H1 (cell line): Measurements from ENCODE around the gene ETF1. TPM values are rescaled to one million over a fixed set of nuclear protein-coding genes. Genes with fewer than 3 reads are reported as not detected.

Experiments used
- CTCF ChIA-PET: fragments of 300-600 bp; sonication (Branson Sonifier 250); formaldehyde crosslinking; loops from one replicate; lab custom pipeline; 2021; ENCODE audit not compliant: partially characterized antibody; lab: Charles Lee
- POLR2A ChIA-PET: fragments of 300-600 bp; sonication (Branson Sonifier 250); formaldehyde crosslinking; loops from one replicate; lab custom pipeline; 2021; ENCODE audit warnings: inconsistent platforms; ENCODE audit not compliant: partially characterized antibody; lab: Charles Lee
- DNase-seq, 2 experiments: peaks; one replicate each; pipeline versions ENCODE4 v3.0.0 to v3.0.0-alpha.2; 2010 to 2022; ENCODE audit warnings: low spot score in 2 of 2, low read depth in 1 of 2, mixed read lengths in 1 of 2
- FAIRE-seq: peaks from 2 replicates; lab custom pipeline; 2011; peaks lifted over from hg19 to GRCh38; lab: Jason Lieb, UNC
- H2AFZ ChIP-seq: 2 replicates; pipeline ENCODE4 v1.8.1; 2012; ENCODE audit warnings: low read length, inconsistent platforms
- H2AK5ac ChIP-seq: 2 replicates; pipeline ENCODE4 v1.6.1; 2013; ENCODE audit warnings: low read depth, low read length
- H2BK120ac ChIP-seq: replicated peaks from 2 replicates; pipeline ENCODE3; 2013; ENCODE audit warnings: low read depth, low read length, inconsistent platforms
- H2BK12ac ChIP-seq: 2 replicates; pipeline ENCODE4 v1.6.1; 2013; ENCODE audit warnings: low read depth, low read length
- H2BK15ac ChIP-seq: 2 replicates; pipeline ENCODE4 v1.6.1; 2013; ENCODE audit warnings: low read length
- H2BK20ac ChIP-seq: 2 replicates; pipeline ENCODE4 v1.6.1; 2013; ENCODE audit warnings: low read length
- H2BK5ac ChIP-seq: 2 replicates; pipeline ENCODE4 v1.6.1; 2013; ENCODE audit warnings: low read depth, low read length
- H3K14ac ChIP-seq: 2 replicates; pipeline ENCODE4 v1.6.1; 2013; ENCODE audit warnings: inconsistent platforms; ENCODE audit not compliant: insufficient read length
- H3K18ac ChIP-seq: 2 replicates; pipeline ENCODE4 v1.6.1; 2013; ENCODE audit warnings: low read length; ENCODE audit errors: extremely low read depth
- H3K23ac ChIP-seq: 2 replicates; pipeline ENCODE4 v1.6.1; 2013; ENCODE audit warnings: inconsistent platforms; ENCODE audit not compliant: insufficient read length
- H3K23me2 ChIP-seq: 2 replicates; pipeline ENCODE4 v1.6.1; 2013; ENCODE audit warnings: low read depth, low read length
- H3K27ac ChIP-seq: 2 replicates; pipeline ENCODE4 v1.6.1; 2011; ENCODE audit warnings: low read depth, low read length, inconsistent platforms
- H3K27me3 ChIP-seq, 4 experiments: replicated peaks in 1 of 4; 1 replicate in 1 of 4; 2 replicates in 3 of 4; pipeline versions ENCODE4 v1.6.1 to v1.8.1; 2011 to 2013; ENCODE audit warnings: low read length in 3 of 4, mild to moderate bottlenecking in 3 of 4, inconsistent platforms in 2 of 4, mixed read lengths in 2 of 4, moderate library complexity in 1 of 4; ENCODE audit not compliant: control insufficient read depth in 3 of 4, insufficient read depth in 3 of 4; ENCODE audit errors: extremely low read depth in 1 of 4
- H3K36me3 ChIP-seq, 4 experiments: 2 replicates each; pipeline versions ENCODE4 v1.6.1 to v1.8.1; 2011 to 2013; ENCODE audit warnings: mild to moderate bottlenecking in 4 of 4, low read length in 3 of 4, moderate library complexity in 2 of 4, control low read depth in 1 of 4, inconsistent platforms in 1 of 4; ENCODE audit not compliant: insufficient read depth in 4 of 4, control insufficient read depth in 2 of 4
- H3K4ac ChIP-seq: replicated peaks from 2 replicates; pipeline ENCODE3; 2013; ENCODE audit warnings: low read length, low read depth, mixed read lengths, inconsistent platforms; ENCODE audit not compliant: insufficient read length
- H3K4me1 ChIP-seq, 4 experiments: replicated peaks in 1 of 4; 1 replicate in 1 of 4; 2 replicates in 3 of 4; pipeline versions ENCODE4 v1.6.1 to v1.8.1; 2011 to 2013; ENCODE audit warnings: low read length in 3 of 4, inconsistent platforms in 2 of 4, mixed read lengths in 1 of 4; ENCODE audit not compliant: insufficient read depth in 4 of 4, control insufficient read depth in 3 of 4
- H3K4me2 ChIP-seq, 2 experiments: 2 replicates each; pipeline versions ENCODE4 v1.6.1 to v1.8.1; 2011 to 2013; ENCODE audit warnings: low read depth in 2 of 2, low read length in 2 of 2, control low read depth in 1 of 2, inconsistent platforms in 1 of 2, mild to moderate bottlenecking in 1 of 2; ENCODE audit not compliant: insufficient read depth in 1 of 2
- H3K4me3 ChIP-seq, 4 experiments: fragments of 200-600, 300-600 bp in 1 of 4; sonication (generic), shearing (Covaris generic), sonication (Bioruptor Twin) in 1 of 4; 2 replicates each; pipeline versions ENCODE4 v1.5.1 to v1.8.1; 2011 to 2016; ENCODE audit warnings: low read length in 4 of 4, low read depth in 3 of 4, control low read depth in 2 of 4, inconsistent platforms in 2 of 4, mild to moderate bottlenecking in 2 of 4, mixed read lengths in 1 of 4, moderate library complexity in 1 of 4; ENCODE audit not compliant: insufficient read depth in 2 of 4; ENCODE audit errors: extremely low read depth in 1 of 4
- H3K56ac ChIP-seq: replicated peaks from 2 replicates; pipeline ENCODE3; 2013; ENCODE audit warnings: low read depth, mild to moderate bottlenecking, mixed read lengths, low read length, inconsistent platforms; ENCODE audit not compliant: insufficient read length
- H3K79me1 ChIP-seq: 2 replicates; pipeline ENCODE4 v1.6.1; 2013; ENCODE audit warnings: low read depth, low read length, control low read depth
- H3K79me2 ChIP-seq, 2 experiments: 2 replicates each; pipeline versions ENCODE4 v1.6.1 to v1.8.1; 2012 to 2013; ENCODE audit warnings: low read length in 2 of 2, mild to moderate bottlenecking in 2 of 2, inconsistent platforms in 1 of 2; ENCODE audit not compliant: insufficient read depth in 2 of 2, control insufficient read depth in 1 of 2
- H3K9ac ChIP-seq, 4 experiments: replicated peaks in 1 of 4; 1 replicate in 1 of 4; 2 replicates in 3 of 4; pipeline versions ENCODE4 v1.6.1 to v1.8.1; 2011 to 2013; ENCODE audit warnings: low read depth in 3 of 4, low read length in 3 of 4, control low read depth in 2 of 4, mild to moderate bottlenecking in 2 of 4, moderate library complexity in 2 of 4, inconsistent platforms in 1 of 4; ENCODE audit errors: extremely low read depth in 1 of 4
- H3K9me3 ChIP-seq, 2 experiments: 2 replicates each; pipeline versions ENCODE4 v1.6.1 to v1.8.1; 2012 to 2013; ENCODE audit warnings: mild to moderate bottlenecking in 2 of 2, moderate library complexity in 2 of 2, control low read depth in 1 of 2, inconsistent platforms in 1 of 2, low read depth in 1 of 2, low read length in 1 of 2, mixed read lengths in 1 of 2; ENCODE audit not compliant: insufficient read depth in 2 of 2
- H4K20me1 ChIP-seq, 2 experiments: replicated peaks in 1 of 2; 2 replicates each; pipeline versions ENCODE3 to v1.8.1; 2011 to 2013; ENCODE audit warnings: inconsistent platforms in 2 of 2, low read length in 2 of 2, mild to moderate bottlenecking in 1 of 2; ENCODE audit not compliant: insufficient read depth in 2 of 2, control insufficient read depth in 1 of 2
- H4K5ac ChIP-seq: 2 replicates; pipeline ENCODE4 v1.6.1; 2013; ENCODE audit warnings: low read length, low read depth, mixed read lengths, inconsistent platforms; ENCODE audit not compliant: insufficient read length
- H4K8ac ChIP-seq: 2 replicates; pipeline ENCODE4 v1.8.0; 2013; ENCODE audit warnings: mild to moderate bottlenecking, moderate library complexity, low read length, inconsistent platforms; ENCODE audit not compliant: insufficient read depth; ENCODE audit errors: extremely low read depth
- H4K91ac ChIP-seq: replicated peaks from 2 replicates; pipeline ENCODE3; 2013; ENCODE audit warnings: low read length, mixed read lengths, inconsistent platforms; ENCODE audit not compliant: insufficient read length
- E2F6 ChIP-seq: IDR thresholded peaks from 2 replicates; pipeline ENCODE4 v1.6.1; 2012; ENCODE audit warnings: inconsistent platforms
- MAX ChIP-seq: IDR thresholded peaks from 2 replicates; pipeline ENCODE4 v1.6.1; 2012; ENCODE audit warnings: inconsistent platforms
- ZNF274 ChIP-seq: IDR thresholded peaks from 2 replicates; pipeline ENCODE4 v1.7.0; 2012; ENCODE audit warnings: low read length, borderline replicate concordance; ENCODE audit errors: extremely low read depth
- WGBS, 2 experiments: shearing (Covaris generic) in 1 of 2; methylation state at CpG; one replicate each; pipeline versions ENCODE4 v1.1.6 to v1.1.7; 2013 to 2015; ENCODE audit warnings: low lambda C conversion rate in 2 of 2, mixed read lengths in 2 of 2, inconsistent platforms in 1 of 2, low coverage in 1 of 2, missing lambda C conversion rate in 1 of 2; ENCODE audit not compliant: insufficient replicate concordance in 2 of 2, insufficient coverage in 1 of 2, insufficient read length in 1 of 2; ENCODE audit errors: extremely low coverage in 1 of 2, missing lambda C conversion rate in 1 of 2; 5-methylcytosine and 5-hydroxymethylcytosine counted together
- polyA plus RNA-seq, 7 experiments: library from polyadenylated mRNA; depleted of rRNA in 3 of 7; stranded (reverse) in 5 of 7; unstranded in 2 of 7; fragments of >200 nt in 5 of 7; fragments of 200-250 nt in 2 of 7; gene quantifications; 1 replicate in 5 of 7; 2 replicates in 1 of 7; 4 replicates in 1 of 7; pipeline versions ENCODE4 v1.2.1 to v1.2.3, GENCODE V29; 2011 to 2013; ENCODE audit warnings: missing spikeins in 2 of 7, mixed read lengths in 2 of 7
- total RNA-seq: library from RNA; stranded (reverse); fragmentation: NEBNext Ultra II Directional; extraction: Animal tissue kit (Norgen Biotek cat#: 25700); gene quantifications from 2 replicates; pipeline ENCODE4 v1.2.1, GENCODE V29; 2021

ETF1 gene
- total and polyA plus RNA-seq, 2 of the 8 experiments (the other 6 are each of a cell fraction or from before 2014, with no cell fraction given) = 50.5 to 168 TPM

- DNase-seq (no peak), FAIRE-seq (no peak)
- no peak overlapping the region for H2BK12ac ChIP-seq
- ChIA-PET POLR2A (interaction anchor here (0.7 to 6.7 kb wide), 4 partner anchors 8 to 186 kb away, joined by 3 to 56 read pairs (median 3); partner anchors contain the start of gene HSPA9), CTCF (interaction anchor here (0.9 to 1.4 kb wide), 2 partner anchors 35 to 66 kb away, joined by 3 read pairs; no protein-coding TSS in a partner anchor)
- no peak overlapping the region for H3K4me2 ChIP-seq
- no peak overlapping the region for H3K9ac ChIP-seq
- H4K20me1 ChIP-seq = no peaks in the 10 kb centered on the region
- no peak overlapping the region for H4K91ac ChIP-seq
- no peak overlapping the region for H3K14ac ChIP-seq
- no peak overlapping the region for H3K27ac ChIP-seq
- no peak overlapping the region for H3K23ac ChIP-seq
- no peaks in the 10 kb centered on the region for H3K27me3 ChIP-seq
- H3K18ac ChIP-seq = no peak overlapping the region
- H2BK120ac ChIP-seq = no peak overlapping the region
- H3K4me3 ChIP-seq = no peak overlapping the region
- no peaks in the 10 kb centered on the region; a peak in 1 of 4 replicates for H3K9me3 ChIP-seq
- H3K4me1 ChIP-seq = no peaks in the 10 kb centered on the region
- H2BK20ac ChIP-seq = no peak overlapping the region
- H2BK15ac ChIP-seq = no peak overlapping the region
- no peak overlapping the region for H2AFZ ChIP-seq
- no peak overlapping the region for H3K56ac ChIP-seq
- no peak overlapping the region for H2BK5ac ChIP-seq
- no peak overlapping the region for H2AK5ac ChIP-seq
- H3K79me2 ChIP-seq = no peaks in the 10 kb centered on the region
- H3K36me3 ChIP-seq = no peaks in the 10 kb centered on the region
- H3K79me1 ChIP-seq = no peaks in the 10 kb centered on the region
- H3K23me2 ChIP-seq = no peaks in the 10 kb centered on the region
- H4K5ac ChIP-seq = no peak overlapping the region
- no peak overlapping the region for H4K8ac ChIP-seq
- 93% methylated on average over 3 of the region's 3 CpGs; no CpG with 5 or more reads in 1 of the 2 experiments for WGBS, 2 experiments
- no peak overlapping the region for H3K4ac ChIP-seq
- no peak for TF ChIP-seq ZNF274
- TF ChIP-seq MAX = no peak
- TF ChIP-seq E2F6 = no peak
Measured at GRCh38 chr5:138582959-138583358, 39.9 kb upstream of the ETF1 start.
